Measurements from ENCODE around the gene POU2F2.

DNA sequence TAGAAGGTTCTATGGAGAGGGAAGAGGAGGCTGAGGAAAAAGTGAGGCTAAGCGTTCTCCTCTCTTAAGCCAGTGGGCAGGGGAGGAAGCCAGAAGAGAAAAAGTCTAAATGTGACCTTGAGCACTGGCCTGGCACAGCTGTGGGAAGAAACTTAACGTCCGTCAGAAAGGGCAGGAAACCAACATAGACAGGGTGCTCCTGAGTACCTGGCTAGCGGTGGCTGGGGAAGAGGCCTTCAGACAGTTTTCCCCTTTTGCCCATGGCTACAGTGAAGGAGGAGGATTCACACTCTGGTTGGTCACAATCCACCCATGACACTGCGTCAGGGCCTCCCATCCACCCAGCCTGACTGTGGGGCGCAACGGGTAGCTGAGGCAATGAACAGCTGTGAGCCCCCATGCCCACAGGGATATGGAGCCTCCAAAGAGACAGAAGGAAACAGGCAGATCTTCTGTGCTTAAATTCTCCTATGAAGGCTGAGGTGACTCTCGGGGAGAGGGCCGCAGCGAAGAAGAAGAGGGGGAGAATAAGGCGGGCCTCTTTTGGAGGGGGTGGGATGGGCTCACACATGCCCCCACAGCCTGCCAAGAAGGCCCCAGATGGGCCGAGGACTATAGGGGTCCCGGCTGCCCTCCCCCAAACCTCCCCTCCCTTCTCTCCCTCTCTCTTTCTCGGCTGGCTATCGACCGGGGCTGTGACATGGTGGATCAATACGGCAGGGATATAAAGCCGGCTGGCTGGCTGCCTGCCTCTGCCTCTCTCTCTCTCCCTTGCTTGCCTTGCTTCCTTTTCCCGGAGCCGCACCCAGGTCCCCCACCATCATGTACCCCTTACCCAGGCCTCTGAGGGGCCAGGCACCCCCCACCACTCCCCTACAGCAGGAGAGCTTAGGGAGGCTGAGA, 19.8 kb upstream of the POU2F2 start:
- TF ChIP-seq, protein P1, sequence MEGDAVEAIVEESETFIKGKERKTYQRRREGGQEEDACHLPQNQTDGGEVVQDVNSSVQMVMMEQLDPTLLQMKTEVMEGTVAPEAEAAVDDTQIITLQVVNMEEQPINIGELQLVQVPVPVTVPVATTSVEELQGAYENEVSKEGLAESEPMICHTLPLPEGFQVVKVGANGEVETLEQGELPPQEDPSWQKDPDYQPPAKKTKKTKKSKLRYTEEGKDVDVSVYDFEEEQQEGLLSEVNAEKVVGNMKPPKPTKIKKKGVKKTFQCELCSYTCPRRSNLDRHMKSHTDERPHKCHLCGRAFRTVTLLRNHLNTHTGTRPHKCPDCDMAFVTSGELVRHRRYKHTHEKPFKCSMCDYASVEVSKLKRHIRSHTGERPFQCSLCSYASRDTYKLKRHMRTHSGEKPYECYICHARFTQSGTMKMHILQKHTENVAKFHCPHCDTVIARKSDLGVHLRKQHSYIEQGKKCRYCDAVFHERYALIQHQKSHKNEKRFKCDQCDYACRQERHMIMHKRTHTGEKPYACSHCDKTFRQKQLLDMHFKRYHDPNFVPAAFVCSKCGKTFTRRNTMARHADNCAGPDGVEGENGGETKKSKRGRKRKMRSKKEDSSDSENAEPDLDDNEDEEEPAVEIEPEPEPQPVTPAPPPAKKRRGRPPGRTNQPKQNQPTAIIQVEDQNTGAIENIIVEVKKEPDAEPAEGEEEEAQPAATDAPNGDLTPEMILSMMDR (IDR thresholded peaks at IDR 0.05) = no peak
- TF ChIP-seq EP300 (IDR thresholded peaks at IDR 0.05) = no peak
